A549 (cell line): Measurements from ENCODE around the gene ERRFI1. TPM values are rescaled to one million over a fixed set of nuclear protein-coding genes. Genes with fewer than 3 reads are reported as not detected.

ENCODE experiments used
- ATAC-seq, 2 experiments: fragments of 200-7000 bp in 1 of 2; fragments of >200 bp in 1 of 2; cut with Nextera tagmentation in 1 of 2; cut with Tn5 transposase in 1 of 2; 3 replicates each; pipeline versions ENCODE4 v1.8.0 to v1.9.1; 2018 to 2020; ENCODE audit warnings: mild to moderate bottlenecking in 1 of 2, moderate library complexity in 1 of 2
- CTCF ChIA-PET: fragments of 300-600 bp; sonication (Branson Sonifier 250); formaldehyde crosslinking; extraction: SDS; loops from one replicate; lab custom pipeline; 2021; ENCODE audit warnings: antibody characterized with exemption, inconsistent platforms; lab: Yijun Ruan, JAX
- POLR2A ChIA-PET: fragments of 350-600 bp; formaldehyde crosslinking; extraction: SDS; loops from one replicate; lab custom pipeline; 2021; ENCODE audit warnings: antibody characterized with exemption, inconsistent platforms; lab: Yijun Ruan, JAX
- DNase-seq, 2 experiments: peaks; one replicate each; pipeline versions ENCODE4 v3.0.0 to v3.0.0-alpha.2; 2011 to 2016; ENCODE audit warnings: low read depth in 1 of 2, low spot score in 1 of 2
- FAIRE-seq: peaks from 2 replicates; lab custom pipeline; 2011; peaks lifted over from hg19 to GRCh38; lab: Jason Lieb, UNC
- H3K27ac ChIP-seq, 2 experiments: fragments of >200 bp; sonication (Bioruptor Twin); formaldehyde crosslinking; 3 replicates each; pipeline ENCODE4 v1.5.1; 2016 to 2017
- H3K4me1 ChIP-seq: fragments of >200 bp; sonication (Bioruptor Twin); formaldehyde crosslinking; 3 replicates; pipeline ENCODE4 v1.6.1; 2016
- H3K4me2 ChIP-seq: fragments of >200 bp; sonication (Bioruptor Twin); formaldehyde crosslinking; 3 replicates; pipeline ENCODE4 v1.6.1; 2016
- H3K4me3 ChIP-seq: fragments of >200 bp; sonication (Bioruptor Twin); formaldehyde crosslinking; 3 replicates; pipeline ENCODE4 v1.5.1; 2016
- H3K9me3 ChIP-seq: fragments of >200 bp; sonication (Bioruptor Twin); formaldehyde crosslinking; 3 replicates; pipeline ENCODE4 v1.6.1; 2016
- ATOH8 ChIP-seq: fragments of 250-450 bp; sonication (Bioruptor Pico); IDR thresholded peaks from 2 replicates; pipeline ENCODE4 v1.5.0; 2020; ENCODE audit warnings: low read depth, mild to moderate bottlenecking, moderate library complexity
- BCL3 ChIP-seq: fragments of >200 bp; sonication (Bioruptor Twin); formaldehyde crosslinking; IDR thresholded peaks from 3 replicates; pipeline ENCODE4 v1.6.1; 2016
- CBX8 ChIP-seq: fragments of 200-600 bp; sonication (generic); IDR thresholded peaks from 2 replicates; pipeline ENCODE4 v1.6.1; 2016
- E2F6 ChIP-seq: IDR thresholded peaks from 2 replicates; pipeline ENCODE4 v1.6.1; 2012; ENCODE audit warnings: low read depth, borderline replicate concordance
- EHMT2 ChIP-seq: fragments of 200-600 bp; sonication (generic); IDR thresholded peaks from 2 replicates; pipeline ENCODE4 v1.6.1; 2016; ENCODE audit warnings: antibody characterized with exemption, low read depth, mild to moderate bottlenecking, moderate library complexity
- ESRRA ChIP-seq: fragments of 150-350 bp; IDR thresholded peaks from 2 replicates; pipeline ENCODE4 v1.6.1; 2014; ENCODE audit warnings: mild to moderate bottlenecking, low read length, borderline replicate concordance
- FOSB ChIP-seq: fragments of 250-450 bp; sonication (Bioruptor Pico); IDR thresholded peaks from 2 replicates; pipeline ENCODE4 v1.5.0; 2020; ENCODE audit warnings: mild to moderate bottlenecking, moderate library complexity
- FOXS1 ChIP-seq: fragments of 250-450 bp; sonication (Bioruptor Pico); IDR thresholded peaks from 2 replicates; pipeline ENCODE4 v1.5.0; 2020; ENCODE audit warnings: mild to moderate bottlenecking, moderate library complexity
- HOXB5 ChIP-seq: fragments of 250-450 bp; sonication (Bioruptor Pico); IDR thresholded peaks from 2 replicates; pipeline ENCODE4 v1.5.0; 2020; ENCODE audit warnings: mild to moderate bottlenecking, moderate library complexity
- MAZ ChIP-seq: fragments of 150-350 bp; IDR thresholded peaks from 2 replicates; pipeline ENCODE4 v1.6.1; 2014; ENCODE audit warnings: antibody characterized with exemption, low read depth, low read length, borderline replicate concordance
- NPAS2 ChIP-seq: fragments of 250-450 bp; sonication (Bioruptor Pico); IDR thresholded peaks from 2 replicates; pipeline ENCODE4 v1.8.0; 2022; ENCODE audit warnings: mild to moderate bottlenecking, moderate library complexity, borderline replicate concordance
- NR3C1 ChIP-seq: fragments of >200 bp; sonication (Bioruptor Twin); formaldehyde crosslinking; IDR thresholded peaks from 3 replicates; pipeline ENCODE4 v1.6.1; 2017
- PBX3 ChIP-seq: IDR thresholded peaks from 2 replicates; pipeline ENCODE4 v1.6.1; 2012
- POLR2A ChIP-seq: IDR thresholded peaks from 2 replicates; pipeline ENCODE4 v1.6.1; 2012; ENCODE audit warnings: mild to moderate bottlenecking, low read length
- RAD21 ChIP-seq, 2 experiments: fragments of >200 bp in 1 of 2; sonication (Bioruptor Twin) in 1 of 2; formaldehyde crosslinking in 1 of 2; IDR thresholded peaks in 1 of 2; conservative IDR thresholded peaks in 1 of 2; 2 replicates in 1 of 2; 3 replicates in 1 of 2; pipeline ENCODE4 v1.6.1; 2012 to 2018; ENCODE audit warnings: inconsistent platforms in 1 of 2
- RCOR1 ChIP-seq: fragments of 150-350 bp; IDR thresholded peaks from 2 replicates; pipeline ENCODE4 v1.6.1; 2014; ENCODE audit warnings: antibody characterized with exemption, low read length, low read depth
- RFX5 ChIP-seq: fragments of 450-650 bp; IDR thresholded peaks from 2 replicates; pipeline ENCODE4 v1.7.1; 2014; ENCODE audit warnings: antibody characterized with exemption, mild to moderate bottlenecking, moderate library complexity
- SMC3 ChIP-seq: fragments of >200 bp; sonication (Bioruptor Twin); formaldehyde crosslinking; IDR thresholded peaks from 3 replicates; pipeline ENCODE4 v1.6.1; 2018; ENCODE audit warnings: inconsistent platforms
- SREBF2 ChIP-seq: fragments of 450-650 bp; IDR thresholded peaks from 2 replicates; pipeline ENCODE4 v1.6.1; 2014; ENCODE audit warnings: mild to moderate bottlenecking, moderate library complexity
- TP53 ChIP-seq: fragments of 250-450 bp; sonication (Bioruptor Pico); IDR thresholded peaks from 2 replicates; pipeline ENCODE4 v1.5.0; 2021; ENCODE audit warnings: mild to moderate bottlenecking, moderate library complexity
- USF2 ChIP-seq: fragments of 450-650 bp; IDR thresholded peaks from 2 replicates; pipeline ENCODE4 v1.6.1; 2014; ENCODE audit warnings: antibody characterized with exemption
- ZFP36 ChIP-seq: fragments of 450-650 bp; IDR thresholded peaks from 2 replicates; pipeline ENCODE4 v1.6.1; 2014; ENCODE audit warnings: borderline replicate concordance; ENCODE audit not compliant: partially characterized antibody
- ZSCAN20 ChIP-seq: fragments of 250-450 bp; sonication (Bioruptor Pico); IDR thresholded peaks from 2 replicates; pipeline ENCODE4 v1.8.0; 2022; ENCODE audit warnings: mild to moderate bottlenecking, moderate library complexity
- WGBS: methylation state at CpG from one replicate; pipeline ENCODE4 v1.1.6; 2017; ENCODE audit errors: missing lambda C conversion rate; 5-methylcytosine and 5-hydroxymethylcytosine counted together
- polyA plus RNA-seq, 4 experiments: library from polyadenylated mRNA; depleted of rRNA in 3 of 4; stranded (reverse); fragments of >200 nt; fragmentation: RNase III in 1 of 4; extraction: RNeasy Plus Mini Kit Qiagen cat#74134 plus additional on column Dnase treatment in 1 of 4; gene quantifications; 2 replicates in 3 of 4; 3 replicates in 1 of 4; pipeline ENCODE4 v1.2.3, GENCODE V29; 2011 to 2017

Gene ERRFI1
- polyA plus RNA-seq, 2 of the 4 experiments (the other 2 are of a cell fraction), result 51.0 to 217 TPM

- FAIRE-seq (no peak), DNase-seq (no peak), ATAC-seq (no peak)
- no peak overlapping the region for H3K4me2 ChIP-seq
- CTCF ChIA-PET, result interaction anchor here (0.7 to 2.8 kb wide), 5 partner anchors 9 to 355 kb away, joined by 3 to 10 read pairs (median 3); no protein-coding TSS in a partner anchor
- TF ChIP-seq HOXB5, result no peak
- TF ChIP-seq RCOR1, result no peak
- TF ChIP-seq PBX3, result no peak
- no peak for TF ChIP-seq TP53 (CRISPR knock-in tag)
- no peak for TF ChIP-seq ZFP36
- TF ChIP-seq ATOH8, result no peak
- no peak for TF ChIP-seq RAD21 (conservative IDR thresholded peaks at IDR 0.05 in 1 of 2, IDR thresholded peaks at IDR 0.05 in 1 of 2)
- TF ChIP-seq NR3C1, result no peak
- no peak for TF ChIP-seq FOXS1 (CRISPR knock-in tag)
- TF ChIP-seq FOSB, result no peak
- TF ChIP-seq USF2, result no peak
- POLR2A ChIA-PET, result no interaction called here
- H3K27ac ChIP-seq, result peak overlapping the region; percentile 11 to 49; a peak in 2 of 6 replicates
- H3K4me3 ChIP-seq, result no peak overlapping the region
- 0 out of 3 replicates have a peak, but pooled peaks cover 3% of the 10 kb centered on the region for H3K9me3 ChIP-seq
- H3K4me1 ChIP-seq, result peaks cover 1% of the 10 kb centered on the region; the same call in 2 of the 3 replicates
- 88% methylated on average over 19 of the region's 19 CpGs for WGBS
Observed at GRCh38 chr1:7993593-7994479, 32.3 kb downstream of the ERRFI1 start.

GRCh38 chr1:7992885-7993284 is 33.2 kb downstream of the ERRFI1 start:
- ChIA-PET POLR2A (no interaction called here), CTCF (interaction anchor here (0.6 to 2.8 kb wide), 5 partner anchors 9 to 359 kb away, joined by 3 to 10 read pairs (median 3); no protein-coding TSS in a partner anchor)
- FAIRE-seq (no peak), ATAC-seq (no peak), DNase-seq (no peak)
- H3K4me3 ChIP-seq, result no peak overlapping the region
- no peak overlapping the region for H3K4me2 ChIP-seq
- no peak overlapping the region; a peak in 1 of 6 replicates for H3K27ac ChIP-seq
- TF ChIP-seq SREBF2, result no peak
- no peak for TF ChIP-seq ZSCAN20 (CRISPR knock-in tag)
- no peak for TF ChIP-seq MAZ
- no peak for TF ChIP-seq BCL3
- no peak for TF ChIP-seq SMC3
- no peak for TF ChIP-seq ESRRA
- TF ChIP-seq E2F6, result no peak
- TF ChIP-seq RFX5, result no peak
- no peak for TF ChIP-seq NPAS2 (CRISPR knock-in tag)
- TF ChIP-seq CBX8, result no peak
- no peak for TF ChIP-seq FOXS1 (CRISPR knock-in tag)
- TF ChIP-seq PBX3, result no peak
- TF ChIP-seq EHMT2, result no peak
- TF ChIP-seq POLR2A, result no peak
- peaks cover 7% of the 10 kb centered on the region; the same call in 2 of the 3 replicates for H3K4me1 ChIP-seq
- 94% methylated on average over 4 of the region's 4 CpGs for WGBS
- H3K9me3 ChIP-seq, result no peaks in the 10 kb centered on the region
